Stimulated activated CD8-positive, alpha-beta memory T cell treated with anti-CD3 and anti-CD28 coated beads, Interleukin-7, amount 100 ng/mL, for 48 hours (primary cell): ENCODE results near the gene MRPL41.
"Not testable (repeated sequence)": the region's sequence is repeated elsewhere in the genome, so short reads cannot be mapped to it uniquely, and the experiment has no call there.

Experiments used
- DNase-seq, 2 donors: peaks; one replicate each; pipeline ENCODE4 v3.0.0-alpha.2; 2020; ENCODE audit warnings: low read depth in 1 of 2; ENCODE audit errors: extremely low read depth in 1 of 2

MRPL41 gene

GRCh38 chr9:137551264-137552021, at the start of gene MRPL41:
TSS of gene MRPL41 (plus strand) at chr9:137551879. CDS start at chr9:137552082, 203 bp downstream.
- peak; percentile 73 to 80 for DNase-seq

- no peak for DNase-seq
Observed at GRCh38 chr9:137502008-137502911, 49.4 kb upstream of the MRPL41 start.

GRCh38 chr9:137504432-137504777, 47.3 kb upstream of the MRPL41 start:
- no peak for DNase-seq

GRCh38 chr9:137505421-137506140, 46.1 kb upstream of the MRPL41 start:
- DNase-seq = no peak

GRCh38 chr9:137506274-137506673, 45.4 kb upstream of the MRPL41 start:
- DNase-seq = no peak

GRCh38 chr9:137506702-137507171, 44.9 kb upstream of the MRPL41 start:
- DNase-seq = no peak

GRCh38 chr9:137509198-137509597, 42.5 kb upstream of the MRPL41 start:
- DNase-seq = no peak

GRCh38 chr9:137511126-137511525, 40.6 kb upstream of the MRPL41 start:
- not testable (repeated sequence) for DNase-seq

GRCh38 chr9:137511758-137512463, 39.8 kb upstream of the MRPL41 start:
- no peak for DNase-seq

- not testable (repeated sequence) for DNase-seq
Observed at GRCh38 chr9:137513136-137513535, 38.5 kb upstream of the MRPL41 start.

- DNase-seq = not testable (repeated sequence)
Observed at GRCh38 chr9:137513801-137514570, 37.7 kb upstream of the MRPL41 start.

GRCh38 chr9:137514691-137515337, 36.9 kb upstream of the MRPL41 start:
- no peak for DNase-seq

- no peak for DNase-seq
Observed at GRCh38 chr9:137515338-137515724, 36.3 kb upstream of the MRPL41 start.

- DNase-seq = no peak
Observed at GRCh38 chr9:137516144-137516917, 35.3 kb upstream of the MRPL41 start.

- not testable (repeated sequence) for DNase-seq
Observed at GRCh38 chr9:137518661-137519459, 32.8 kb upstream of the MRPL41 start.

GRCh38 chr9:137519553-137519952, 32.1 kb upstream of the MRPL41 start:
- no peak for DNase-seq

GRCh38 chr9:137520614-137521404, 30.9 kb upstream of the MRPL41 start:
- DNase-seq = no peak
